C4-2B (cell line): ENCODE results near the gene UTP20.

ENCODE experiments used
- H3K27ac ChIP-seq: fragments of 450-650 bp; 2 replicates; pipeline ENCODE4 v1.5.1; 2017
- ZFX ChIP-seq: fragments of 450-650 bp; IDR thresholded peaks from 2 replicates; pipeline ENCODE4 v1.6.1; 2017
- TF ChIP-seq, protein P1 (sequence below): fragments of 450-650 bp; conservative IDR thresholded peaks from 2 replicates; pipeline ENCODE4 v1.5.1; 2017; ENCODE audit warnings: mild to moderate bottlenecking

The UTP20 gene

DNA sequence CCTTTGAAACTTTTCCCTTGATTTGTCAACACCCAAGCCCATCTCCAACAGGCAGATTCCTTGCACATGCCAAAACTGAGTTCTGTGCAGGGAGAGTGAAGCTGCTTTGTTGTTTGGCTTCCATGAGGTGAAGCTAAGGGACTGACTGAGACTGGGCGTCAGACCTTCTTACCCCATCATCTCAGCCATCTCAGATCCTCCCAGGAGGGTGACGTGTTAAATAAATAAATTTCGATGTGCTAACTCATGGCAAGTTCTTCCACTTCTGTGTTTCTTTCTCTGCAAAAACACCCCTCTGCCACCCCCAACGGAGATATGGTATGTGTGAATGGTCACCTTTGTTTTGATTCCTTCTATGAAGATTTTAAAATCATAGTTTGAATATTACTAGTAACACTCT, 17.8 kb downstream of the UTP20 start:
- TF ChIP-seq, protein P1, sequence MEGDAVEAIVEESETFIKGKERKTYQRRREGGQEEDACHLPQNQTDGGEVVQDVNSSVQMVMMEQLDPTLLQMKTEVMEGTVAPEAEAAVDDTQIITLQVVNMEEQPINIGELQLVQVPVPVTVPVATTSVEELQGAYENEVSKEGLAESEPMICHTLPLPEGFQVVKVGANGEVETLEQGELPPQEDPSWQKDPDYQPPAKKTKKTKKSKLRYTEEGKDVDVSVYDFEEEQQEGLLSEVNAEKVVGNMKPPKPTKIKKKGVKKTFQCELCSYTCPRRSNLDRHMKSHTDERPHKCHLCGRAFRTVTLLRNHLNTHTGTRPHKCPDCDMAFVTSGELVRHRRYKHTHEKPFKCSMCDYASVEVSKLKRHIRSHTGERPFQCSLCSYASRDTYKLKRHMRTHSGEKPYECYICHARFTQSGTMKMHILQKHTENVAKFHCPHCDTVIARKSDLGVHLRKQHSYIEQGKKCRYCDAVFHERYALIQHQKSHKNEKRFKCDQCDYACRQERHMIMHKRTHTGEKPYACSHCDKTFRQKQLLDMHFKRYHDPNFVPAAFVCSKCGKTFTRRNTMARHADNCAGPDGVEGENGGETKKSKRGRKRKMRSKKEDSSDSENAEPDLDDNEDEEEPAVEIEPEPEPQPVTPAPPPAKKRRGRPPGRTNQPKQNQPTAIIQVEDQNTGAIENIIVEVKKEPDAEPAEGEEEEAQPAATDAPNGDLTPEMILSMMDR = no peak
- no peak for TF ChIP-seq ZFX
- H3K27ac ChIP-seq = no peak overlapping the region

DNA sequence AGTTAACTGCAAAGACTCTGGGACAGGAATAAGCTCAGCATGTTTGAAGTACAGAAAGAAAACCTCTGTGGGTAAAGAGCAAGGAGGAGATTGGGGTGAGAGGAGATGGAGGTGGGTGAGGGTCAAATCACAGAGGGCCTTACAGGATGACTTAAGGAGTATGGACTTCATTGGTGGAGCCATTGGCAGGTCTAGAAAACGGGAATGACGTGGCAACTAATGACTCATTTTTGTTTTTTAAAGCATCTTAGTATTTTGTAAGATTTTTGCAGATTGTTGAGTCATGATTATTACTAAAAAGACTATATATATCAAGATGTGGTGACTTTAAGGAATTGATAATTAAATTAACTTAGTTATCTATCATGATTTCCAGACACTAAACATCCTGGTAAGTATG, 18.5 kb downstream of the UTP20 start:
- TF ChIP-seq ZFX = no peak
- TF ChIP-seq, protein P1 = no peak
- no peak overlapping the region for H3K27ac ChIP-seq

DNA sequence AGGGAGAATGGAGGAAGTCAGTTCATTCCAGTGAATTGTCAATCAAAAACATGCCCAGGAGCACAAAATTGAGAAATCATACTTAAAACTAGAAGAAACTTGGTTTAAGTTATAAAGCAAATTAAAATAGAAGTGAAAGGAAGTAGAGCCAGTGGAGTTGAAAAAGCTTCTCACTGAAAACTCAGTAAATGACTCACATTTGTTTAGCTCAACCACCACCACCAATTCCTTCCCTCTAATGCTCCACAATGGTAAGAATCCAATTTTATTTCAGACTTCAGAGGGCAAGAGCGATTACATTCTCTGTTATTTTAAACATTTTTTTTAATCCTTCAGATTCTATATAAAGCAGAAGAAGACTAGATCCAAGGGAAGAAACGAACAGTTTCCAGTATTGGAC, 19.4 kb downstream of the UTP20 start:
- TF ChIP-seq, protein P1 = no peak
- TF ChIP-seq ZFX = no peak
- no peak overlapping the region for H3K27ac ChIP-seq

DNA sequence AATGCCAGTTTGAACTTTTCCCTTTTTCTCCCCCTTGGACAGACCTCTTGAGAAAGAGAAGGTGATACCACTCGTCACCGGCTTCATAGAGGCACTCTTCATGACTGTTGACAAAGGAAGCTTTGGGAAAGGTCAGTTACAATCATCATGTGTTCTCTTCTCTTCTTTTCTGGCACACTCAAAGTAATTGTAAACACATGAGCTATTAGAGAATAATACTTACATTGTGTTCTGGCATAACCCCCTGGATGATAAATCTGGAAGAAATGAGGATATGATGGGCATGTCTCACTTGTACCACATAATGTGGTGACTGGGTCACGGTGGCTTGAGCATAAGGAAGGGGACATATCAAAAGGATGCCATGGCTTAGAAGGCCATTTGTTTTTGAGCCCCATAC, 20.0 kb downstream of the UTP20 start:
- TF ChIP-seq, protein P1 = no peak
- TF ChIP-seq ZFX = no peak
- H3K27ac ChIP-seq = no peak overlapping the region

DNA sequence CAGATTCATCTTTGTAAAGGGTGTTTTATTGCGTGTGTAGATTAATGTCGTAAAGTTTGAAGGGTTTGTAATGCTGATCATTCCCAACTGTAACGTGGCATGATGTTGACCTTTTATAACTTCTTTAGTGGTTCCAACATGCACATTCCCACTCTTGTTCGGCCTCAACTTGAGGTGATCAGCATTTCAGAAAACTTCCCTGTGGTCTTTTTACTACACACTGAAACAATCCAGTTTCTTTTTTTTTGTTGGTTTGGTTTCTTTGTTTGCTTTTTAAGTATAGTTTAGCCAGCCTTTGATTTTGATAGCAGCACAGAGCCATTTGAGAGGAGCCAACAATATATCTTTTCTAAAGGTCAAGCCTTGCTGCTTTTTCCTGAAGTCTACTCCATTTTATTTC, 22.8 kb downstream of the UTP20 start:
- no peak for TF ChIP-seq ZFX
- H3K27ac ChIP-seq = no peak overlapping the region

DNA sequence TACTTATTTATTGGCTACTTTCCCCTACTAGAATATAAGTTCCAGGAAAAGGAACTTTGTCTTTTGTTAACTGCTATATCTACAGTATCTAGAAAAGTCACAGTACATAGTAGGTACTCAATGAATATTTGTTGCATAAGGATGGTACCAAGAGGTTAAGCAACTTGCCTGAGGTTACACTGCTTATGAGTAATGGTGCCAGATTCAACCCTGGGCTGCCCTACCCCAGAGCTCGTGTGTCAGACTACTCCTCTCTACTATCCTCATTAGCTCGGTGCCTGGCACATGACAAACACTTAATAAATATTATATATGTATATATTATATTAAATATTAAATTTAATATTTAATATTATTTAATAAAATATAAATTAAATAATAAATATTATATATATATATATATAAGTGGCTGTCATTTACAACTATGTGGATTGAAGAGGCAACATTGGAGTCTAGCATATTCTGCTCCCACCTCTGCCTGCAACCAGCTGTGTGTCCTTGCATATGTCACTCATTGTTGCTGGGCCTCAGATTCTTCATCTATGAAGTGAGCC, 25.4 kb downstream of the UTP20 start:
- TF ChIP-seq, protein P1 = no peak
- TF ChIP-seq ZFX = no peak

DNA sequence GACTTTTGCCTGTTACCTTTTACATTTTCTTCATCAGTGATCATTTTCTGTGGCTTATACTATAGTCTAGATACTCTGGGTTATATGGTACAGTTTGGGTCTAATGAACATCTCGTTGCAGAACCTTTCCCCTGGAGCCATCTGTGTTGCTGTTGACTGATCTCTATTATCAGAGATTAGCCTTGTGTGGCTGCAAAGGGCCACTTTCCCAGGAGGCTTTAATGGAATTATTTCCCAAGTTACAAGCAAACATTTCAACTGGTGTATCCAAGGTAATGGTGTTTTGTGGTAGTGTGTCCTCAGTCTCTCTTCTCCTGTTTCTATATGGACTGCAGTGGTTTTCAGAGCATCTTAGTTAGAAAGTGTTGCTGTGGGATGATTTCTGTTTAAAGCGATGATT, 25.9 kb downstream of the UTP20 start:
- TF ChIP-seq ZFX = no peak
- TF ChIP-seq, protein P1 = no peak
- no peak overlapping the region for H3K27ac ChIP-seq

More for the DNA sequence above, 25.4 kb downstream of the UTP20 start:
- no peak overlapping the region for H3K27ac ChIP-seq

DNA sequence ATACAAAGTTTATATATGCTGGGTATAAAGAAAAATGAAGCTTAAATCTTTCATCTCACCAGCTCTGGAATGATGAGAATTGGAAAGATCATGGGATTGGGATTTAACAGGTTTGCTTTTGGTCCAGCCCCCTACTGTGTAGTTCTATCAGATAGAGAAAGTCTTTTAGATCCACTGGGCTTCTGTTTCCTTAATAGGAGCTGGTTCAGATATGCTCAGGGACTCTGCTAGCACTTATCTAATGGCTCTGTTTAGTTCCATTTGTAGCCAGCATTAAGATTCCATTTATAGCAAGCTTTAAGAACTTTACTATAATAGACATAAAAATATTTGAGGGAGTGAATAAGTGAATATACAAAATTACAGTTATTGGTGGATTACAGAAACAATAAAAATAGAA, 42.6 kb downstream of the UTP20 start:
- TF ChIP-seq ZFX = no peak
- TF ChIP-seq, protein P1 = no peak
- H3K27ac ChIP-seq = no peak overlapping the region
